Liver (tissue), 9 donors: ENCODE results near the gene ZNF142. TPM values are rescaled to one million over a fixed set of nuclear protein-coding genes. Genes with fewer than 3 reads are reported as not detected.

Source experiments
- DNase-seq: peaks from one replicate; pipeline ENCODE4 v3.0.0-alpha.2; 2017; ENCODE audit warnings: low spot score
- H3K27ac ChIP-seq, 2 donors: one replicate each; pipeline ENCODE4 v1.7.0; 2013; ENCODE audit warnings: inconsistent platforms in 2 of 2, low read length in 2 of 2, control low read depth in 1 of 2, low read depth in 1 of 2, mild to moderate bottlenecking in 1 of 2
- H3K27me3 ChIP-seq, 4 donors: one replicate each; pipeline versions ENCODE4 v1.6.1 to v1.7.0; 2013; ENCODE audit warnings: low read length in 3 of 4, inconsistent platforms in 1 of 4, mild to moderate bottlenecking in 1 of 4, moderate library complexity in 1 of 4; ENCODE audit not compliant: control insufficient read depth in 4 of 4, insufficient read depth in 4 of 4
- H3K36me3 ChIP-seq, 4 donors: one replicate each; pipeline versions ENCODE4 v1.6.1 to v1.7.0; 2013; ENCODE audit warnings: low read length in 3 of 4, mild to moderate bottlenecking in 3 of 4, low read depth in 1 of 4, moderate library complexity in 1 of 4; ENCODE audit not compliant: control insufficient read depth in 4 of 4, insufficient read depth in 3 of 4
- H3K4me1 ChIP-seq, 4 donors: one replicate each; pipeline versions ENCODE4 v1.6.1 to v1.7.0; 2013; ENCODE audit warnings: low read length in 3 of 4, mild to moderate bottlenecking in 3 of 4, moderate library complexity in 1 of 4; ENCODE audit not compliant: control insufficient read depth in 4 of 4, insufficient read depth in 4 of 4
- H3K4me3 ChIP-seq, 3 donors: one replicate each; pipeline versions ENCODE4 v1.6.1 to v1.7.0; 2013; ENCODE audit warnings: low read length in 3 of 3, control low read depth in 1 of 3, low read depth in 1 of 3, mild to moderate bottlenecking in 1 of 3
- H3K9ac ChIP-seq, 2 donors: one replicate each; pipeline ENCODE4 v1.7.0; 2013; ENCODE audit warnings: low read length in 2 of 2, mild to moderate bottlenecking in 2 of 2, moderate library complexity in 2 of 2, control low read depth in 1 of 2, low read depth in 1 of 2
- H3K9me3 ChIP-seq, 4 donors: one replicate each; pipeline versions ENCODE4 v1.6.1 to v1.7.0; 2013; ENCODE audit warnings: low read length in 3 of 4; ENCODE audit not compliant: control insufficient read depth in 4 of 4
- ATF3 ChIP-seq: IDR thresholded peaks from 2 replicates; pipeline ENCODE4 v1.6.1; 2016; ENCODE audit warnings: antibody characterized with exemption
- CTCF ChIP-seq: fragments of 150-350 bp; IDR thresholded peaks from 2 replicates; pipeline ENCODE4 v1.5.1; 2017; ENCODE audit warnings: improper control_type of control experiment, low read depth, low read length; ENCODE audit not compliant: missing input control
- EGR1 ChIP-seq, 2 donors: IDR thresholded peaks; 2 replicates each; pipeline ENCODE4 v1.6.1; 2016 to 2018; ENCODE audit warnings: antibody characterized with exemption in 2 of 2, low read depth in 2 of 2
- FOXA1 ChIP-seq: IDR thresholded peaks from 2 replicates; pipeline ENCODE4 v1.6.1; 2016; ENCODE audit warnings: antibody characterized with exemption
- GABPA ChIP-seq, 2 donors: IDR thresholded peaks in 1 of 2; conservative IDR thresholded peaks in 1 of 2; 2 replicates each; pipeline ENCODE4 v1.6.1; 2016; ENCODE audit warnings: antibody characterized with exemption in 2 of 2, mild to moderate bottlenecking in 1 of 2, moderate library complexity in 1 of 2
- HNF4A ChIP-seq, 2 donors: conservative IDR thresholded peaks; 2 replicates each; pipeline ENCODE4 v1.6.1; 2016; ENCODE audit warnings: antibody characterized with exemption in 2 of 2, mild to moderate bottlenecking in 2 of 2
- HNF4G ChIP-seq: IDR thresholded peaks from 2 replicates; pipeline ENCODE4 v1.6.1; 2016; ENCODE audit warnings: antibody characterized with exemption
- JUND ChIP-seq, 2 donors: IDR thresholded peaks; 2 replicates each; pipeline ENCODE4 v1.6.1; 2016; ENCODE audit warnings: antibody characterized with exemption in 2 of 2
- NR2F2 ChIP-seq: IDR thresholded peaks from 2 replicates; pipeline ENCODE4 v1.6.1; 2016; ENCODE audit warnings: antibody characterized with exemption
- RAD21 ChIP-seq, 2 donors: IDR thresholded peaks; 2 replicates each; pipeline ENCODE4 v1.6.1; 2016; ENCODE audit warnings: antibody characterized with exemption in 2 of 2, mild to moderate bottlenecking in 2 of 2
- REST ChIP-seq: IDR thresholded peaks from 2 replicates; pipeline ENCODE4 v1.6.1; 2016; ENCODE audit warnings: antibody characterized with exemption, mild to moderate bottlenecking
- SP1 ChIP-seq: IDR thresholded peaks from 2 replicates; pipeline ENCODE4 v1.6.1; 2018; ENCODE audit warnings: antibody characterized with exemption, mild to moderate bottlenecking
- TAF1 ChIP-seq: conservative IDR thresholded peaks from 2 replicates; pipeline ENCODE4 v1.6.1; 2016; ENCODE audit warnings: antibody characterized with exemption, mild to moderate bottlenecking
- YY1 ChIP-seq: IDR thresholded peaks from 2 replicates; pipeline ENCODE4 v1.6.1; 2016; ENCODE audit warnings: antibody characterized with exemption, mild to moderate bottlenecking
- WGBS: extraction: QIAGEN DNeasy Blood & Tissue Kit; methylation state at CpG from one replicate; pipeline ENCODE4 v1.1.7; 2013; 5-methylcytosine and 5-hydroxymethylcytosine counted together
- polyA plus RNA-seq, 2 donors: library from polyadenylated mRNA; stranded (reverse) in 1 of 2; unstranded in 1 of 2; fragments of 200-250 nt in 1 of 2; fragments of >200 nt in 1 of 2; fragmentation: Nextera tagmentation in 1 of 2; extraction: Ambion mirVana in 1 of 2; gene quantifications; one replicate each; pipeline versions ENCODE4 v1.2.1 to v1.2.3, GENCODE V29; 2013 to 2015
- total RNA-seq, 2 donors: library from RNA; depleted of rRNA; stranded (reverse); fragments of >200 nt; gene quantifications; one replicate each; pipeline ENCODE4 v1.2.3, GENCODE V29; 2014
- TF ChIP-seq, protein P1 (sequence below): IDR thresholded peaks from 2 replicates; pipeline ENCODE4 v1.6.1; 2016; ENCODE audit warnings: antibody characterized with exemption
- TF ChIP-seq, protein P2 (sequence below): IDR thresholded peaks from 2 replicates; pipeline ENCODE4 v1.6.1; 2016; ENCODE audit warnings: antibody characterized with exemption
- donor health status: healthy.
- donor health status: healthy.
- donor health status: healthy.
- donor health status: healthy.
- donor health status: healthy.

Gene ZNF142
- total and polyA plus RNA-seq, 4 donors, result 2.2 to 7.4 (median 4.8) TPM

- no peak overlapping the region for H3K27ac ChIP-seq
- no peaks in the 10 kb centered on the region for H3K27me3 ChIP-seq
- 69% methylated on average over 4 of the region's 4 CpGs for WGBS
- H3K9me3 ChIP-seq, result no peaks in the 10 kb centered on the region
- no peak overlapping the region for H3K4me3 ChIP-seq
- peaks cover 0 to 22% (median 9%) of the 10 kb centered on the region in 4 donors for H3K36me3 ChIP-seq
- TF ChIP-seq JUND (IDR thresholded peaks at IDR 0.05) (no peak), ATF3 (no peak), SP1 (no peak), GABPA (IDR thresholded peaks at IDR 0.05 in 1 of 2, conservative IDR thresholded peaks at IDR 0.05 in 1 of 2) (no peak), NR2F2 (no peak), RAD21 (IDR thresholded peaks at IDR 0.05) (no peak), HNF4A (conservative IDR thresholded peaks at IDR 0.05) (no peak), HNF4G (no peak), EGR1 (IDR thresholded peaks at IDR 0.05; ENCODE audit: low read depth in 2 of 2) (no peak), CTCF (no peak), TAF1 (no peak), YY1 (no peak), FOXA1 (no peak), REST (no peak)
- TF ChIP-seq, protein P1, sequence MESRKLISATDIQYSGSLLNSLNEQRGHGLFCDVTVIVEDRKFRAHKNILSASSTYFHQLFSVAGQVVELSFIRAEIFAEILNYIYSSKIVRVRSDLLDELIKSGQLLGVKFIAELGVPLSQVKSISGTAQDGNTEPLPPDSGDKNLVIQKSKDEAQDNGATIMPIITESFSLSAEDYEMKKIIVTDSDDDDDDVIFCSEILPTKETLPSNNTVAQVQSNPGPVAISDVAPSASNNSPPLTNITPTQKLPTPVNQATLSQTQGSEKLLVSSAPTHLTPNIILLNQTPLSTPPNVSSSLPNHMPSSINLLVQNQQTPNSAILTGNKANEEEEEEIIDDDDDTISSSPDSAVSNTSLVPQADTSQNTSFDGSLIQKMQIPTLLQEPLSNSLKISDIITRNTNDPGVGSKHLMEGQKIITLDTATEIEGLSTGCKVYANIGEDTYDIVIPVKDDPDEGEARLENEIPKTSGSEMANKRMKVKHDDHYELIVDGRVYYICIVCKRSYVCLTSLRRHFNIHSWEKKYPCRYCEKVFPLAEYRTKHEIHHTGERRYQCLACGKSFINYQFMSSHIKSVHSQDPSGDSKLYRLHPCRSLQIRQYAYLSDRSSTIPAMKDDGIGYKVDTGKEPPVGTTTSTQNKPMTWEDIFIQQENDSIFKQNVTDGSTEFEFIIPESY, result no peak
- TF ChIP-seq, protein P2, sequence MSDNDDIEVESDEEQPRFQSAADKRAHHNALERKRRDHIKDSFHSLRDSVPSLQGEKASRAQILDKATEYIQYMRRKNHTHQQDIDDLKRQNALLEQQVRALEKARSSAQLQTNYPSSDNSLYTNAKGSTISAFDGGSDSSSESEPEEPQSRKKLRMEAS, result no peak
- DNase-seq, result no peak
- no peak overlapping the region for H3K9ac ChIP-seq
- H3K4me1 ChIP-seq, result no peaks in the 10 kb centered on the region
Observed at GRCh38 chr2:218679119-218679518, 19.7 kb upstream of the ZNF142 start.
